22Rv1 (cell line): ENCODE results near the gene UGT1A6.

ENCODE experiments used
- H3K27ac ChIP-seq: fragments of 450-650 bp; 2 replicates; pipeline ENCODE4 v1.5.1; 2017
- ZFX ChIP-seq: fragments of 450-650 bp; IDR thresholded peaks from 2 replicates; pipeline ENCODE4 v1.6.1; 2017; ENCODE audit warnings: antibody characterized with exemption, borderline replicate concordance
- TF ChIP-seq, protein P1 (sequence below): fragments of 450-650 bp; IDR thresholded peaks from 2 replicates; pipeline ENCODE4 v1.5.1; 2017; ENCODE audit warnings: mild to moderate bottlenecking

Gene UGT1A6

GRCh38 chr2:233773854-233774253 lies 81.2 kb downstream of the UGT1A6 start:
- H3K27ac ChIP-seq = no peak overlapping the region
- TF ChIP-seq ZFX = no peak
- TF ChIP-seq, protein P1, sequence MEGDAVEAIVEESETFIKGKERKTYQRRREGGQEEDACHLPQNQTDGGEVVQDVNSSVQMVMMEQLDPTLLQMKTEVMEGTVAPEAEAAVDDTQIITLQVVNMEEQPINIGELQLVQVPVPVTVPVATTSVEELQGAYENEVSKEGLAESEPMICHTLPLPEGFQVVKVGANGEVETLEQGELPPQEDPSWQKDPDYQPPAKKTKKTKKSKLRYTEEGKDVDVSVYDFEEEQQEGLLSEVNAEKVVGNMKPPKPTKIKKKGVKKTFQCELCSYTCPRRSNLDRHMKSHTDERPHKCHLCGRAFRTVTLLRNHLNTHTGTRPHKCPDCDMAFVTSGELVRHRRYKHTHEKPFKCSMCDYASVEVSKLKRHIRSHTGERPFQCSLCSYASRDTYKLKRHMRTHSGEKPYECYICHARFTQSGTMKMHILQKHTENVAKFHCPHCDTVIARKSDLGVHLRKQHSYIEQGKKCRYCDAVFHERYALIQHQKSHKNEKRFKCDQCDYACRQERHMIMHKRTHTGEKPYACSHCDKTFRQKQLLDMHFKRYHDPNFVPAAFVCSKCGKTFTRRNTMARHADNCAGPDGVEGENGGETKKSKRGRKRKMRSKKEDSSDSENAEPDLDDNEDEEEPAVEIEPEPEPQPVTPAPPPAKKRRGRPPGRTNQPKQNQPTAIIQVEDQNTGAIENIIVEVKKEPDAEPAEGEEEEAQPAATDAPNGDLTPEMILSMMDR = no peak

GRCh38 chr2:233775414-233775813 lies 82.7 kb downstream of the UGT1A6 start:
- no peak overlapping the region for H3K27ac ChIP-seq
- no peak for TF ChIP-seq ZFX
- TF ChIP-seq, protein P1 = no peak

DNA sequence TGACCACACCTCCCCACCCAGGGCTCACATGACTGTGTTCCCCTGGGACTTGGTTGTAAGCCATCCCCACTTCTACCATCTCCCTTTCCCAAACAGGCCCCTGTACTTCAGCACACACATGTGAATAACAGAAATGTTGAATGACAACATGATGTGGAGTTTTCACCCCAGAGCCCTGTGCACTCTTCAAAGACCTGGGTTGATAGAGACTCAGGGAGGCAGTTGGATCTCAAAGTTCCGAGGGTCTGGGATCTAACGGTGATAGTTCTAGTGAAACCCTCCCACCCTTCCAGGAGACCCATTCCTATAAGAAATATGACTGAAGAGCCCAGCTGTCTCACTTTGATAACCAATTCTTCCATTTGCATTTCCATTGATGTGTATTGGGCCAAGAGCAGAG lies 85.3 kb downstream of the UGT1A6 start, which contains the start of gene MROH2A:
TSS of gene MROH2A (plus strand) at position 301 of the 400 bp plus-strand sequence. CDS start 1,029 bp downstream, outside the sequence.
- TF ChIP-seq ZFX = no peak
- TF ChIP-seq, protein P1 = no peak
- H3K27ac ChIP-seq = no peak within 1 kb of the TSS

DNA sequence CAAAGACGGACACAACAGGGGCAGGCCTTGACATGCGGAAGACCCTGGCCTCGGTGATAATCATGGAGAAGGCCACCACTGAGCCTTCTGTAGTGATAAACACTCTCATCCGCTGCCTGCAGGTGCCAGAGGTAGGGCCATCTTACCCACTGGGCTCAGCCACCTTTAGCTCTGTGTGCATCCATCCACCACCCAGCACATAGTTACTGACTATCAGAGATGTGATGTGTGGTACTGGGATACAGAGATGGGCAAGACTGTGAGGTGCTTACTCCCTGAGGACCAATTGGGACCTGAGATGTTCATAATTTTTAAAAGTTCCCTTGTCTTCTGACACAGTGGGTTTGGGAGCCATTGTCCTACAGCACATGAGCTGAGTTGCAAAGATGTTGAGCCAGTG lies 87.0 kb downstream of the UGT1A6 start:
- H3K27ac ChIP-seq = no peak overlapping the region
- no peak for TF ChIP-seq ZFX
- TF ChIP-seq, protein P1 = no peak

- TF ChIP-seq, protein P1 = no peak
- TF ChIP-seq ZFX = no peak
- H3K27ac ChIP-seq = no peak overlapping the region
Measured at GRCh38 chr2:233780771-233781170, 88.1 kb downstream of the UGT1A6 start.

DNA sequence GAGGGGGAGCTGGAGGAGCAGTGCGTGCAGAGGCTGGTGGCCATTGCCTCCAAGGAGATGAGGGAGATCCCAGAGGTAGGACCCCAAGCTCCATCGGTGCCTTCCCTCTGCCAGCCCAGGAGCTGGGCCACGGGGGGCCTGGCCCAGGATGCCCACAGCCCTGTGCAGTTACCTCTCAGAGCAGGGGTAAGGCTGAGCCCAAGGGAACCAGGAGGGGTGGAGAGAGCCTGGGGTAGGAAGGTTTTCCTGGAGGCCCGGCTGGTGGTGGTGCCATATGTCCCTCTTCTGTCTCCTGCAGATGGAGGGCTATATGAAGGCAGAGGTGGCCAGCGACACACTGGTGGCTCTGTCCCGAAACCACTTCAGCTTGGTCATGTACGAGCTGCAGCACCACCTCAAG lies 96.9 kb downstream of the UGT1A6 start:
- TF ChIP-seq ZFX = no peak
- TF ChIP-seq, protein P1 = no peak
- no peak overlapping the region for H3K27ac ChIP-seq

GRCh38 chr2:233791151-233791882 lies 98.6 kb downstream of the UGT1A6 start:
- TF ChIP-seq ZFX = no peak
- TF ChIP-seq, protein P1 = no peak
- no peak overlapping the region for H3K27ac ChIP-seq
